ENCODE measurements around the gene STRN4.
"Not testable (repeated sequence)": the region's sequence is repeated elsewhere in the genome, so short reads cannot be mapped to it uniquely, and the experiment has no call there.

The STRN4 gene

GRCh38 chr19:46713781-46714443, 32.3 kb downstream of the STRN4 start:
- DNase-seq (ENCODE audit: low spot score), result peak; percentile 57

- not testable (repeated sequence) for DNase-seq (ENCODE audit: low spot score)
These were observed 33.4 kb downstream of the STRN4 start for GRCh38 chr19:46712768-46713338.

GRCh38 chr19:46710687-46711086, 35.6 kb downstream of the STRN4 start:
- no peak for DNase-seq (ENCODE audit: low spot score)

- peak; percentile 15 for DNase-seq (ENCODE audit: low spot score)
These were observed 41.7 kb downstream of the STRN4 start for GRCh38 chr19:46704379-46705076.

- DNase-seq (ENCODE audit: low spot score), result no peak
These were observed 45.5 kb downstream of the STRN4 start for GRCh38 chr19:46700704-46701103.

GRCh38 chr19:46698395-46699321, 47.6 kb downstream of the STRN4 start:
- no peak for DNase-seq (ENCODE audit: low spot score)

- DNase-seq (ENCODE audit: low spot score), result no peak
These were observed 48.9 kb downstream of the STRN4 start for GRCh38 chr19:46697204-46697960.

- DNase-seq (ENCODE audit: low spot score), result no peak
These were observed 49.4 kb downstream of the STRN4 start for GRCh38 chr19:46696866-46697203.

- no peak for DNase-seq (ENCODE audit: low spot score)
These were observed 50.2 kb downstream of the STRN4 start for GRCh38 chr19:46696052-46696451.

GRCh38 chr19:46693760-46694159, 52.5 kb downstream of the STRN4 start:
- DNase-seq (ENCODE audit: low spot score), result no peak

- no peak for DNase-seq (ENCODE audit: low spot score)
These were observed 53.1 kb downstream of the STRN4 start for GRCh38 chr19:46692918-46693722.

- no peak for DNase-seq (ENCODE audit: low spot score)
These were observed 54.3 kb downstream of the STRN4 start for GRCh38 chr19:46691948-46692347.

GRCh38 chr19:46691104-46691503, 55.1 kb downstream of the STRN4 start:
- DNase-seq (ENCODE audit: low spot score), result no peak

- no peak for DNase-seq (ENCODE audit: low spot score)
These were observed 56.9 kb downstream of the STRN4 start for GRCh38 chr19:46689358-46689757.

- DNase-seq (ENCODE audit: low spot score), result no peak
These were observed 58.7 kb downstream of the STRN4 start for GRCh38 chr19:46687438-46688145.

- DNase-seq (ENCODE audit: low spot score), result no peak
These were observed 61.1 kb downstream of the STRN4 start for GRCh38 chr19:46685189-46685588.

GRCh38 chr19:46678110-46678732, 68.0 kb downstream of the STRN4 start:
- DNase-seq (ENCODE audit: low spot score), result no peak

GRCh38 chr19:46674416-46675178, 71.7 kb downstream of the STRN4 start:
- DNase-seq (ENCODE audit: low spot score), result no peak

- DNase-seq (ENCODE audit: low spot score), result no peak
These were observed 75.4 kb downstream of the STRN4 start for GRCh38 chr19:46670813-46671212.
